Central memory CD4-positive, alpha-beta T cell (primary cell): ENCODE data around the gene TSPEAR.
A peak's percentile ranks its signal among the peaks of the same experiment; 100 is the strongest.

ENCODE experiments used
- DNase-seq: peaks from one replicate; pipeline ENCODE4 v3.0.0; 2022

TSPEAR gene

DNA sequence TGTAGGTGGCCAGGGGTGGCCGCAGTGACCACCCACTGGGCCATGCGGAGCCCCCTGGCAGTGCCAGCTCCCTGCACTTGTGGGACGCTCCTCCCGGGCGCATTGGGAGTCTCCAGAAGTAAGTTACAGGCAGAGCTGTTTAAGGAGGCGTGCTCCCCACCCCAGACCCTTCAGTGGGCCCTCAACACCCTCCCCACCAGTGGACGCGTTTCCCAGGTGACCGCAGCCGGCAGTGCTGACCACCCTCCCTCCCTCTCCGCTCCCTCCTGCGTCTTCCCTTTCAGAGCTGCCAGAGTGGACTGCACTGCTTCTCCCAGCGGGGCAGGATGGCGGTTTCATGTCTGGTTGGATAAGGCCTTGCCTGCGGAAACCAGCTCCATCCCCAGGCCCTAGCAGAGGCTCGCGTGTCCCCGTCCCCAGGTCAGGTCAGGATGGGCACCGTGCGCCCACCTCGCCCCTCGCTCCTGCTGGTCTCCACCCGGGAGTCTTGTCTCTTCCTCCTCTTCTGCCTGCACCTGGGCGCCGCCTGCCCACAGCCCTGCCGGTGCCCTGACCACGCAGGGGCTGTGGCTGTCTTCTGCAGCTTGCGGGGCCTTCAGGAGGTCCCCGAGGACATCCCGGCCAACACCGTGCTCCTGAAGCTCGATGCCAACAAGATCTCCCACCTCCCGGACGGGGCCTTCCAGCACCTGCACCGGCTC lies 255.0 kb downstream of the TSPEAR start:
- DNase-seq, result no peak

DNA sequence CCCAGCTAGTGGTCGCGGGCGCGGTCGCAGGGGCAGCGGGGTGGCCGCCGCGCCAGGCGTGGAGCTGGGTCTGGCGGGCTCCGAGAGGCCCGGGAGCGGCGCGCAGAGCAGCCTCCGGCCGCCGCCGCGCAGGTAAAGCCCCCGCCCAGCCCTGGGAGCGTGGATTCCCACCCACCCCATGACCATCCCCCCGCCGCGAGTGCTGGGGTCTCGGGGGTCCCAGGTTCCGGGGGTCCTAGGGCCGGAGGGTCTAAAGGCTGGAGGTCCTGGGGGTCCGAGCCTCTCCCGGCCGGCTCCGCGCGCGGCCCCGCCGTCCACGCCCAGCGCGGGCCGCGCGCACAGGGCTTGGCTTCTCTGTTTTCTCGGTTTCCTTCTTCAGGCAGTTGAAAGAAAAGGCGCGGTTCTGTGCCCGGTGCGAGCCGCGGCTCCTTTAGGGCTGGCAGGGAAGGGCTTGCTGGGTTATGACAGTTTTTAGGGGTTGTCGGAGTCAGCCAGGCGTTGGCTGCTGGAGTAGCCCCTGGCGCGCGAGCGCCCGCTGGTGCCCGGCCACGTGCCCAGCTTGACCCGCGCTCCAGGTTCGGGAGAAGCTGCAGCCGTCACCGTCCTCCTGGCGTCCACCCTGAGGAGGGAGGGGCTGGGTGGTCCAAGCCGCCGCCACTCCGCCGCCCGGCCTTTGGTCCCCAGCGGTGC lies 255.7 kb downstream of the TSPEAR start:
- no peak for DNase-seq

DNA sequence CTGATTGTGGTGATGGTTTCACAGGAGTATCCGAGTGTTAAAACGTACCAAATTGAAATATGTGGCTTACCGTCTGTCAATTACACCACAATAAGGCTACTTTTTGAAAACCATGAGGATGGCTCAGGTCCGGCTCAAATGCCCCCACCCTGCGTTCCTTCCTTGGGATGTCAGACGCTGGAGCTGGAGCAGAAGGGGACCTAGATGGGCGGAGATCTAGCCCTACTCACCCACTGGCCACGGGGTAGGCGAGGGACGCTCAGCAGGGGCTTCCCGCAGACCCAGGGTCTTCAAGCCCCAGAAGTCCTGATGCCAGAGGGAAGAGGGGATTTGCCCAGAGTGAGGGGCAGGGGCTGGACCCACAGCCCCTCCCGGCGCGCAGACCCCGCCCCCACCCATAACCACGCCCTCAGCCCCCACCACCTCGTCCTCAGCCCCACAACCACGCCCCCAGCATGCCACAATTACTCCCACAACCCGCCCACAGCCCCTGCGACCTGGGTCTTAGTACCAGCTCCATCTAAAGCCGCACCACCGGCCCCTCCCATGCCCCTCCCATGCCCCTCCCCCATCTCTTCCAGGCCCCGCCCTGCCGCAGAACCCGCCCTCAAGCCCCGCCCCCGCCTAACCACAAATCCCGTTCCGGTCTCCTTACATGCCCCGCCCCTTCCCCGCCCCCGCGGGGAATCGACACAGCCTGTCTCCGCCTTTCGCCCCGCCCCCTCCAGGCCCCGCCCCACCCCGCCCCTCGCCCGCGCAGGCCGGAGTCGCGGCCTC lies 256.4 kb downstream of the TSPEAR start, which contains the start of gene LRRC3:
LRRC3 (plus strand) TSS at position 764 of the 777 bp plus-strand sequence. CDS start 1,135 bp downstream, outside the sequence.
- peak; percentile 73 for DNase-seq

DNA sequence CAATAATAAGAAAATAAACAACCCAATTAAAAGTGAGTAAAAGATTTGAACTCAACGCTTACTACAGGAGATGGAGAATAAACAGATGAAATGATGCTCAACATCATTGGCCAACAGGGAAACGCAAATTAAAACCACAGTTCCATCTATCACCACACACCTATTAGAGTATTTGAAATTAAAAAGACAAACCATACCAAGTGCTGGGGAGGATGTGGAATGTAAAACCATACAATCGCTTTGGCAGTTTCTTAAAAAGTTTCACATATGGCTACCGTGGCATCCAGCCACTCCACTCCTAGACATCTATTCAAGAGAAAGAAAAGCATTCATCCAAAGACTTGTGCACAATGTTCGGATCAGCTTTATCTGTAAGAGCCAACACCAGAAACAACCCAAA lies 257.3 kb downstream of the TSPEAR start:
- DNase-seq, result no peak

DNA sequence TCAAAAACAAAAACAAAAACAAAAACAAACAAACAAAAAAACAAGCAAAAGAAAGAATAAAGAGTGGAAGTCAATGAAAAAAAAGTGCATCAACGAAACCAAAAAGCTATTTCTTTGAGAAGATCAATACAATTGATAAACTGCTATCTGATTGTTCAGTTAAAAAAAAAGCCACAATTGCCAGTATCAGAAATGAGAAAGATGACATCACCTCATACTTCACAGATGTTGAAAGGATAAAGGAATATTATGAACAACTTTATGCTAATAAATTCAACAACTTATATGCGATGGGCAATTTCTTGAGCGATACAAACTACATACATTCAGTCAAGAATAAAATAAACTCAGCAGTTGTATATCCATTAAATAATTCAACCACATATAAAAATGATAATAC lies 258.3 kb downstream of the TSPEAR start:
- no peak for DNase-seq

DNA sequence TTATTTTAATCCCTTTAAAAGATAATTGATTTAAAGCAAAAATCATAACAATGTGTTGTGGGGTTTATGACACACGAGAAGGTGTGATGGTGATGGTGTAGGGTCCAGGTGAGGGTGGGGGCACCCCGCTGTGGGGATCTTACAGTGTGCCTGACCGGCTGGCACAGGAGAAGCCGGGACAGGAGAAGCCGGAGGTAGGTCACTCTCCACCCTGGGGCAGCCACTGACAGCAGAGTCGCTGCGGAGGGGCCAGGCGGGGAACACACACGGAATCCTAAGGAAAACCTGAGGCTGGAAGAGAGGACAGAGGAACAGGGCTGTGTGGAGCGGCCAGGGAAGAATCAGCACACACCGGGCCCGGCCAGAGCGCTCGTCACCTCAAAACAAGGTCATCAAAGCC lies 260.4 kb downstream of the TSPEAR start:
- DNase-seq, result no peak

DNA sequence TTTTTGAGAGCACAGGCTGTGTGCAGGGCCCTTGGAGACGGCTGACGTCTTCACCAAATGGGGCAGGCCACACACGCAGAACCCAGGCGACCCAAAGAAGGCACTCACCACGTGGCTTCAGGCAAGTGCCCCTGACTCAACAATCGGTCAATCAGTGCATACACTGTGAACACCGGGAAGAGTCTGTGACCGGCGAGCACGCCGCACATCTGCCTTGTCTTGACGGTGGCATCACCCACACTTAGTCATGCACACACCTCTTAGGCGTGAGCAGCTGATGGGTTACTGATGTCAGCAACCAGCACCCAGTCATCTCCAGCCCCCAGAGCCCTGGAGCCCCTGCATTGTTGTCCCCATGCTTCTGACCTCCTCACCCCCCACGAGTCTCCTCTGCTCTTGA lies 261.0 kb downstream of the TSPEAR start:
- no peak for DNase-seq

DNA sequence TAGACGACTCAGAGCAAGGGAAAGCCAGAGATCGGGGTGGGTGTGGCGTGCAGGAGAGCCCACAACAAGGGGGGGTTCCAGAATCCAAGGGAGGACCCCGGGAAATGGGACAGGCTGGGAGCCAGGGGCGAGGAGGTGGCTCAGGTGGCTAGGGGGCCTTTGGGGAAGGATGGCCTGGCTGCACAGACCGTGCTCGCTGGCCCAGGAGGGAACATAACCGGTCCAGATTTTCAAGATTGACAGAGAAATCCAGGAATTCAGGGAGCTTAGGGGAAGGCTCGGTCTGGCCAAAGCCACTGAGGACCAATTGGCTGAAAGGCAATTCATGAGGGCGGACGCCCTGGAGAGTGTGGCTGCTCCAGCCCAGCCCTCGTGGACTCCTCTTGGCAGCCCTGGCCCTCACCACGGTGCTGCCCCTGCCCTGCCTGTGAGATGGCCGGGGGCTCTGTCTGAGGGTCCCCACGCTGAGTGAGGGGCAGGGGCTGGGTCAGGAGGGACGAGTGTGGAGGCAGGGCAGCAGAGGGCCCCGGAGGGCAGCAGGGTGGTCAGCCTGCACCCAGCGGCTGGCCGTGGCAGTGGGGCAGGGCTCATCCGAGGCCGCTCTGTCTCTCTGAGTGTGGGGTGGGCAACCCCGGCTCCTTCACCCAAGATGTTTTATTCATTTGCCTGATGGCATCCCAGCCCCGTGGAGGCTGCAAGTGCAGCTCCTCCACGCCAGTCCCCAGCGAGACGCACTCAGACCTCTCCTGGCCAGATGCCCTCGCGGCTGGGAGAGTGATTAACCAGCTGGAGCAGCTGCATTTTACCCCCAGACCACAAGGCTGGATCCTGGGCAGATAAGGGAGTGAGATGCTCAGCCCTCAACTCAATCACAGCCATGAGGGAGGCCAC lies 261.7 kb downstream of the TSPEAR start:
- DNase-seq, result no peak

DNA sequence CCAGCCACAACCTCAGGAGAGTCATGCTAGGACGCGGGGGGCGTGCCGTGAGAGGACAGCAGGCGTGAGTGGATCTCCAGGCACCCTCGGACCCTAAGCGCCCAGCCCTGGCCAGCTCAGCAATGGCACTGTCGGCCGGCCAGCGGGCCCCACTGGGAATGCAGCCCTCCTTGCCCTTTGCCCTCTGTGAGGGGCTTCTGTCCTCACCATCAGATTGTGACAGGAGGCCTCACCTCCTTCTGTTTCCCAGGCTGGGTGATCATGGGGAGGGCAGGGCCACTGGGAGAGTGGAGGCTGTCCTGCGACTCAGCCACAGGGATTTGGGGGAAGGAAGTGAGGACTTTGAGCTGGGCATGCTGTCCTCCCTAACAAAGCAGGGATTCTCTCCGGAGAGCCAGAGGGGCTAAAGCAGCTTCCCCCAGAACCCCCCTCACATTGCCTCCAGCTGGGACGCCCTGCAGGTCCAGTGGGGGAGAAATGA lies 262.7 kb downstream of the TSPEAR start:
- no peak for DNase-seq
